ENCODE measurements around the gene PARP14. TPM values are rescaled to one million over a fixed set of nuclear protein-coding genes. Genes with fewer than 3 reads are reported as not detected.
"Not testable (repeated sequence)": the region's sequence is repeated elsewhere in the genome, so short reads cannot be mapped to it uniquely, and the experiment has no call there.

PARP14 gene
- polyA plus RNA-seq, 1 experiment = 13.2 TPM

GRCh38 chr3:122646146-122646988 lies 34.3 kb upstream of the PARP14 start:
- H3K36me3 ChIP-seq (ENCODE audit: control insufficient read depth, insufficient read depth, low read length) = no peaks in the 10 kb centered on the region
- POLR2A ChIA-PET = interaction anchor here (0.6 kb wide), 1 partner anchor 48 kb away, joined by 3 read pairs; no protein-coding TSS in a partner anchor
- CTCF ChIA-PET = no interaction called here
- no peak overlapping the region for H3K4me3 ChIP-seq (ENCODE audit: low read depth, low read length)
- TF ChIP-seq, protein P1, sequence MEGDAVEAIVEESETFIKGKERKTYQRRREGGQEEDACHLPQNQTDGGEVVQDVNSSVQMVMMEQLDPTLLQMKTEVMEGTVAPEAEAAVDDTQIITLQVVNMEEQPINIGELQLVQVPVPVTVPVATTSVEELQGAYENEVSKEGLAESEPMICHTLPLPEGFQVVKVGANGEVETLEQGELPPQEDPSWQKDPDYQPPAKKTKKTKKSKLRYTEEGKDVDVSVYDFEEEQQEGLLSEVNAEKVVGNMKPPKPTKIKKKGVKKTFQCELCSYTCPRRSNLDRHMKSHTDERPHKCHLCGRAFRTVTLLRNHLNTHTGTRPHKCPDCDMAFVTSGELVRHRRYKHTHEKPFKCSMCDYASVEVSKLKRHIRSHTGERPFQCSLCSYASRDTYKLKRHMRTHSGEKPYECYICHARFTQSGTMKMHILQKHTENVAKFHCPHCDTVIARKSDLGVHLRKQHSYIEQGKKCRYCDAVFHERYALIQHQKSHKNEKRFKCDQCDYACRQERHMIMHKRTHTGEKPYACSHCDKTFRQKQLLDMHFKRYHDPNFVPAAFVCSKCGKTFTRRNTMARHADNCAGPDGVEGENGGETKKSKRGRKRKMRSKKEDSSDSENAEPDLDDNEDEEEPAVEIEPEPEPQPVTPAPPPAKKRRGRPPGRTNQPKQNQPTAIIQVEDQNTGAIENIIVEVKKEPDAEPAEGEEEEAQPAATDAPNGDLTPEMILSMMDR (IDR thresholded peaks at IDR 0.05; ENCODE audit: insufficient read depth, low read depth, low read length) = no peak
- DNase-seq (ENCODE audit: low read depth) = no peak
- H3K27me3 ChIP-seq (ENCODE audit: control insufficient read depth, insufficient read depth, low read length) = peaks cover 5% of the 10 kb centered on the region

GRCh38 chr3:122651233-122651907 lies 29.3 kb upstream of the PARP14 start:
- DNase-seq (ENCODE audit: low read depth); POLR2A ChIA-PET; H3K4me3 ChIP-seq (ENCODE audit: low read depth, low read length); H3K27me3 ChIP-seq (ENCODE audit: control insufficient read depth, insufficient read depth, low read length); H3K36me3 ChIP-seq (ENCODE audit: control insufficient read depth, insufficient read depth, low read length): not testable (repeated sequence)
- CTCF ChIA-PET = interaction anchor here (1.8 kb wide), 1 partner anchor 28 kb away, joined by 3 read pairs; no protein-coding TSS in a partner anchor

GRCh38 chr3:122651962-122652361 lies 28.7 kb upstream of the PARP14 start:
- DNase-seq (ENCODE audit: low read depth); H3K36me3 ChIP-seq (ENCODE audit: control insufficient read depth, insufficient read depth, low read length); H3K27me3 ChIP-seq (ENCODE audit: control insufficient read depth, insufficient read depth, low read length); H3K4me3 ChIP-seq (ENCODE audit: low read depth, low read length); POLR2A ChIA-PET: not testable (repeated sequence)
- CTCF ChIA-PET = interaction anchor here (1.8 kb wide), 1 partner anchor 27 kb away, joined by 3 read pairs; no protein-coding TSS in a partner anchor

GRCh38 chr3:122658336-122658735 lies 22.3 kb upstream of the PARP14 start:
- POLR2A ChIA-PET; H3K27me3 ChIP-seq (ENCODE audit: control insufficient read depth, insufficient read depth, low read length); H3K4me3 ChIP-seq (ENCODE audit: low read depth, low read length); H3K36me3 ChIP-seq (ENCODE audit: control insufficient read depth, insufficient read depth, low read length); DNase-seq (ENCODE audit: low read depth); CTCF ChIA-PET: not testable (repeated sequence)

- H3K4me3 ChIP-seq (ENCODE audit: low read depth, low read length) = no peak overlapping the region
- DNase-seq (ENCODE audit: low read depth) = no peak
- H3K36me3 ChIP-seq (ENCODE audit: control insufficient read depth, insufficient read depth, low read length) = no peaks in the 10 kb centered on the region
- CTCF ChIA-PET = no interaction called here
- POLR2A ChIA-PET = no interaction called here
- peaks cover 2% of the 10 kb centered on the region for H3K27me3 ChIP-seq (ENCODE audit: control insufficient read depth, insufficient read depth, low read length)
- TF ChIP-seq, protein P1 (IDR thresholded peaks at IDR 0.05; ENCODE audit: insufficient read depth, low read depth, low read length) = no peak
These were observed 20.2 kb upstream of the PARP14 start for GRCh38 chr3:122660297-122660974.

DNA sequence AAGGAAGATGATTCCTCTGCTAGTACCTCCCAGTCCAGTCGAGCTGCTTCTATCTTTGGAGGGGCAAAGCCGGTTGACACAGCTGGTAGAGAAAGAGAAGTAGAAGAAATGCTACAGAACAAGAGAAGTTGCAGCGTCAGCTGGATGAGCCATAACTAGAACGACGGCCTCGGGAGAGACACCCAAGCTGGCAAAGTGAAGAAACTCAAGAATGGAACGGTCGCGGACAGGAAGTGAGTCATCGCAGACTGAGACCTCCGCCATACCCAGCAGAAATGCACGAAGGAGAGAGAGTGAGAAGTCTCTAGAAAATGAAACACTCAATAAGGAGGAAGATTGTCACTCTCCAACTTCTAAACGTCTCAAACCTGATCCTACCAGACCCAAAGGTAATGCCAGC lies 19.0 kb upstream of the PARP14 start:
- POLR2A ChIA-PET = no interaction called here
- H3K36me3 ChIP-seq (ENCODE audit: control insufficient read depth, insufficient read depth, low read length) = no peaks in the 10 kb centered on the region
- H3K4me3 ChIP-seq (ENCODE audit: low read depth, low read length) = no peak overlapping the region
- H3K27me3 ChIP-seq (ENCODE audit: control insufficient read depth, insufficient read depth, low read length) = peaks cover 2% of the 10 kb centered on the region
- TF ChIP-seq, protein P1 (IDR thresholded peaks at IDR 0.05; ENCODE audit: insufficient read depth, low read depth, low read length) = no peak
- CTCF ChIA-PET = interaction anchor here (0.8 to 1.3 kb wide), 2 partner anchors 12 to 17 kb away, joined by 3 to 4 read pairs; no protein-coding TSS in a partner anchor
- DNase-seq (ENCODE audit: low read depth) = no peak

All from BJ (cell line).